Aorta (tissue), 5 donors: ENCODE measurements around the gene PRTFDC1. TPM values are rescaled to one million over a fixed set of nuclear protein-coding genes. Genes with fewer than 3 reads are reported as not detected.

Source experiments
- ATAC-seq: fragments of 200-7000 bp; cut with Tn5 transposase; one replicate; pipeline ENCODE4 v1.9.1; 2022; ENCODE audit warnings: moderate library complexity; ENCODE audit not compliant: low FRiP score
- DNase-seq, 2 donors: peaks; one replicate each; pipeline ENCODE4 v3.0.0-alpha.2; 2020
- H3K27ac ChIP-seq, 2 donors: one replicate each; pipeline ENCODE4 v1.5.1; 2013; ENCODE audit warnings: low read length in 2 of 2, mild to moderate bottlenecking in 2 of 2, moderate library complexity in 2 of 2, control low read depth in 1 of 2, inconsistent platforms in 1 of 2, low read depth in 1 of 2
- H3K27me3 ChIP-seq, 2 donors: one replicate each; pipeline ENCODE4 v1.6.1; 2013; ENCODE audit warnings: control low read depth in 1 of 2, low read length in 1 of 2, mild to moderate bottlenecking in 1 of 2, moderate library complexity in 1 of 2; ENCODE audit not compliant: insufficient read depth in 2 of 2, control insufficient read depth in 1 of 2
- H3K36me3 ChIP-seq, 2 donors: one replicate each; pipeline ENCODE4 v1.6.1; 2013; ENCODE audit warnings: control low read depth in 1 of 2, low read length in 1 of 2, mild to moderate bottlenecking in 1 of 2; ENCODE audit not compliant: insufficient read depth in 2 of 2, control insufficient read depth in 1 of 2
- H3K4me1 ChIP-seq, 2 donors: one replicate each; pipeline ENCODE4 v1.6.1; 2013; ENCODE audit warnings: low read length in 2 of 2, control low read depth in 1 of 2, mild to moderate bottlenecking in 1 of 2, moderate library complexity in 1 of 2; ENCODE audit not compliant: insufficient read depth in 2 of 2, control insufficient read depth in 1 of 2
- H3K4me3 ChIP-seq, 2 donors: one replicate each; pipeline ENCODE4 v1.5.1; 2013; ENCODE audit warnings: low read length in 2 of 2, control low read depth in 1 of 2, mild to moderate bottlenecking in 1 of 2
- H3K9me3 ChIP-seq: one replicate; pipeline ENCODE4 v1.6.1; 2013; ENCODE audit warnings: mild to moderate bottlenecking, low read length; ENCODE audit not compliant: control insufficient read depth
- WGBS, 2 donors: extraction: QIAGEN DNeasy Blood & Tissue Kit; methylation state at CpG; one replicate each; pipeline ENCODE4 v1.1.7; 2013; 5-methylcytosine and 5-hydroxymethylcytosine counted together
- intact Hi-C, 2 donors: fragments of 100-400 bp; cut with DNase I; formaldehyde crosslinking; loops; one replicate each; pipeline versions ENCODE4 v1.14.2 to v1.15.0; 2022
- polyA plus RNA-seq, 2 donors: library from polyadenylated mRNA; stranded (reverse); fragments of 200-250 nt; gene quantifications; one replicate each; pipeline ENCODE4 v1.2.3, GENCODE V29; 2013
- total RNA-seq, 2 donors: library from RNA; stranded (reverse); fragmentation: NEBNext Ultra II Directional; extraction: Animal tissue kit (Norgen Biotek cat#: 25700); gene quantifications; one replicate each; pipeline ENCODE4 v1.2.1, GENCODE V29; 2021
- donor health status: healthy with polysubstance abuse.
- donor health status: Bipolar disorder and iron deficiency.
- donor health status: DM: no; HTN: no; CAD: no.
- donor health status: DM: no; HTN: no; CAD: no.
- donor health status: DM: yes; HTN: yes; CAD: no.

Gene PRTFDC1
- total and polyA plus RNA-seq, 4 donors, result 3.1 to 15.7 (median 11.8) TPM

DNA sequence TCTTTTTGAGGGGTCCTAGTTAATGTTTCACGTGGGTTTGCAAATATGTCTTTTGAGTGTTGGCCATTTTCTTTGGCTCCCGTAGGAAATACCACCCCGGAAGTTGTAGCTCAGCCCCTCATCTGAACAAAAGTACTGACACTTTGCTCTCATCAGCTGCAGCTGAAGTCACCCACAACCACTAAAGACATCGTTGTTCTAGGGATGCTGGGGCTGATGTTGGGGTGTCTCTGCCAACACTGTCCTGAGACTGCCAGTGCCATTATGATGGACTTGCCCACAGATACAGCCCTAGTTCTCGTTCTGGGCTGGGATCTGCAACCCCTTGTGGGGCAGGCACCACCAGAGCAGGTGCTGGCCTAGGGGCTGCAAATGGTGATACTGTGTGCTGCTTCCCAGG lies 146.1 kb downstream of the PRTFDC1 start:
- no peak overlapping the region for H3K27ac ChIP-seq
- H3K4me3 ChIP-seq, result no peak overlapping the region
- ATAC-seq (no peak), DNase-seq (no peak)
- no peaks in the 10 kb centered on the region for H3K36me3 ChIP-seq
- 74 to 78% methylated on average over 5 of the region's 5 CpGs for WGBS, 2 donors
- no peaks in the 10 kb centered on the region for H3K4me1 ChIP-seq
- H3K9me3 ChIP-seq, result no peaks in the 10 kb centered on the region
- intact Hi-C loops, result no loop called here
- H3K27me3 ChIP-seq, result no peaks in the 10 kb centered on the region

DNA sequence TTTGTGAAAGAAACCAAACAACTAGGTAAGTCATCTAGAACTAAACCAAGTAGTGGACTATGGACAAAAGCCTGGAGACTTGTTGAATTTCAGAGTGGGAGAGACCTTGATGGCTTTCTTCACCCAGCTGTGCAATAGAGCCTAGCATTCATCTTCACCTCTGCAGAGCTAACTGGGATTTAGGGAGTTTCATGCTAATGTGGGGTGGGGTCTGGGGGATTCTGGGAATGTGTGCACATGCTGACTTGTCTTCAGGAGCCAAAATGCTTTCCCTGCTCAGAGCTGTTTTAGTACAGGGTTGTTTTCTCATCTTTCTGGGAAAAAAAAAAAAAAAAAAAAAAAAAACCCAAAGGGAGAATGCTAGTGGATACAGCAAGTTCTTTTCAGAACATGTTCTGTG lies 147.4 kb downstream of the PRTFDC1 start:
- H3K9me3 ChIP-seq, result no peaks in the 10 kb centered on the region
- no peaks in the 10 kb centered on the region for H3K36me3 ChIP-seq
- DNase-seq (no peak), ATAC-seq (no peak)
- no peak overlapping the region for H3K27ac ChIP-seq
- no peaks in the 10 kb centered on the region for H3K27me3 ChIP-seq
- H3K4me1 ChIP-seq, result no peaks in the 10 kb centered on the region
- H3K4me3 ChIP-seq, result no peak overlapping the region
- intact Hi-C loops, result no loop called here

DNA sequence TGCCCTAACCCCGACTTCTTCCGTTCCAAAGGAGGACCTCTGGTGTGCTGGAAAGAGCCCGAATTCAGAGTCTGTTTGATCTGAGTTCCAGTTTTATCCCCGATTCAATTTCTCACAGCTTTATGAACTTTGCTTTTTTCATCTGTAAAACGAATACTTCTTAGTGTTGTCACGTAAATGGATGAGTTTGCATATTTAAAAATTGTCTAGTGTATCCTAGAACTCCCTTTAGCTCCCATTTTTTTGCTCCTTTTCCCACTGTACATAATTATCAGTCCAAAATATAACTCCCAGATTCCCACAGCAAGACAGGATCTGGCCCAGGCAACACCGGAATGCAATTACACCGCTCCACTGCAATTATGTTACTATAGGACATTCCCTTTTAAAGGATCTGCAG lies 148.0 kb downstream of the PRTFDC1 start:
- intact Hi-C loops, result no loop called here
- ATAC-seq, result no peak
- WGBS, 2 donors, result 93 to 95% methylated on average over 8 of the region's 8 CpGs
- Histone ChIP-seq H3K27me3 (no peaks in the 10 kb centered on the region), H3K27ac (no peak overlapping the region), H3K9me3 (no peaks in the 10 kb centered on the region), H3K4me3 (no peak overlapping the region), H3K4me1 (no peaks in the 10 kb centered on the region), H3K36me3 (no peaks in the 10 kb centered on the region)
- no peak for DNase-seq

DNA sequence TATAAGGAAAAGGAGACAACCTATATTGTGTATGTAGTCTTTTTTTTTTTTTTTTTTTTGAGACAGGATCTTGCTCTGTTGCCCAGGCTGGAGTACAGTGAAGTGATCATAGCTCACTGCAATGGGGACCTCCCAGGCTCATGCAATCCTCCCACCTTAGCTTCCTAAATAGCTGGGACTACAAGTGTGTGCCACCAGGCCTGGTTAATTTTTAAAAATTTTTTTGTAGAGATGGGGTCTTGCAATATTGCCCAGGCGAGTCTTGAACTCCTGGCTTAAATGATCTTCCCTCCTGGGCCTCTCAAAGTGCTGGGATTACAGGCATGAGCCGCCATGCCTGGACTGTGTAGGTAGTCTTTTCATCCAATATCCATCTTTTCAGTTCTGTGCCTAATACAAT lies 150.0 kb downstream of the PRTFDC1 start:
- intact Hi-C loops, result no loop called here
- Histone ChIP-seq H3K9me3 (no peaks in the 10 kb centered on the region), H3K27ac (no peak overlapping the region), H3K4me1 (no peaks in the 10 kb centered on the region), H3K36me3 (no peaks in the 10 kb centered on the region), H3K27me3 (no peaks in the 10 kb centered on the region), H3K4me3 (no peak overlapping the region)
- DNase-seq (no peak), ATAC-seq (no peak)
- WGBS, 2 donors, result 97 to 98% methylated on average over 2 of the region's 2 CpGs

DNA sequence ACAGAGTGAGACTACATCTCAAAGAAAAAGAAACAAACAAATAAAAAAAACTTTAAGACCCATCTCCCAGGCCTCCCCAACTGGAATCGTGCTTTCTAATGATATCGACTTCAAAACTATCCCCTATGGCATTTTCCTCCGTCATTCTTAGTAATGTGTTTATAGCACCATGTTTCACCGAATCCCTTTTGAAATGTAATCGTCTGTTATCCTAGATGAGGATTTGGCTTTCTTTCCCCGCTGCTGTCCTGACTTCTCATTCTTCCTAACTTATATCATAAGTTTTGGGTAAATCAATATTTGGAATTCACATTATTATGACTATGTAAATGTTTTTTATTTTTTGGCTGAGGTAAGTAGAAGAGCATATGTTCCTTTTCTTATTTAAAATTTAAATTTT lies 151.5 kb downstream of the PRTFDC1 start:
- DNase-seq (no peak), ATAC-seq (no peak)
- H3K27me3 ChIP-seq, result no peaks in the 10 kb centered on the region
- 87 to 92% methylated on average over 6 of the region's 6 CpGs for WGBS, 2 donors
- no peaks in the 10 kb centered on the region for H3K9me3 ChIP-seq
- no peaks in the 10 kb centered on the region for H3K4me1 ChIP-seq
- no peaks in the 10 kb centered on the region for H3K36me3 ChIP-seq
- no peak overlapping the region for H3K27ac ChIP-seq
- intact Hi-C loops, result no loop called here
- no peak overlapping the region for H3K4me3 ChIP-seq

Other genes starting within 250 kb of the PRTFDC1 start
- gene ARHGAP21, start 228.7 kb downstream of the PRTFDC1 start, total RNA-seq, result 100 to 1,000 TPM in 1 of 2 donors, 10 to 100 TPM in 1; 93.8 to 140 TPM
- gene ARHGAP21, start 228.7 kb downstream of the PRTFDC1 start, polyA plus RNA-seq, result 10 to 100 TPM; 25.5 to 39.7 TPM
- gene ENKUR, start 63.6 kb upstream of the PRTFDC1 start, total RNA-seq, result under 1 TPM in 1 of 2 donors, not detected in 1; 0.36 TPM
- gene ENKUR, start 63.6 kb upstream of the PRTFDC1 start, polyA plus RNA-seq, result not detected
- gene THNSL1, start 64.0 kb upstream of the PRTFDC1 start, total RNA-seq, result 1 to 10 TPM; 1.2 to 2.0 TPM
- 1 to 10 TPM; 1.5 to 2.1 TPM for gene THNSL1, start 64.0 kb upstream of the PRTFDC1 start, polyA plus RNA-seq
- gene GPR158, start 222.4 kb upstream of the PRTFDC1 start, total RNA-seq, result under 1 TPM in 1 of 2 donors, not detected in 1; 0.42 TPM
- not detected for gene GPR158, start 222.4 kb upstream of the PRTFDC1 start, polyA plus RNA-seq